IgD-negative memory B cell (primary cell): ENCODE measurements around the gene C2orf78. TPM values are rescaled to one million over a fixed set of nuclear protein-coding genes. Genes with fewer than 3 reads are reported as not detected.

Experiments used
- H3K27ac Mint-ChIP-seq, 3 donors: one replicate each; pipeline ENCODE4 v1.8.0; 2020 to 2022; ENCODE audit warnings: mild to moderate bottlenecking in 3 of 3, mixed read lengths in 3 of 3, moderate library complexity in 1 of 3
- H3K27me3 Mint-ChIP-seq: one replicate; pipeline ENCODE4 v1.8.0; 2021; ENCODE audit warnings: mixed read lengths
- H3K36me3 Mint-ChIP-seq: one replicate; pipeline ENCODE4 v1.8.0; 2020; ENCODE audit warnings: mild to moderate bottlenecking, mixed read lengths
- H3K4me1 Mint-ChIP-seq, 3 donors: one replicate each; pipeline ENCODE4 v1.8.0; 2020 to 2022; ENCODE audit warnings: mixed read lengths in 3 of 3, mild to moderate bottlenecking in 1 of 3
- H3K4me3 Mint-ChIP-seq, 4 donors: one replicate each; pipeline ENCODE4 v1.8.0; 2020 to 2022; ENCODE audit warnings: mild to moderate bottlenecking in 4 of 4, mixed read lengths in 4 of 4, moderate library complexity in 3 of 4
- H3K9me3 Mint-ChIP-seq, 3 donors: one replicate each; pipeline ENCODE4 v1.8.0; 2020 to 2021; ENCODE audit warnings: mixed read lengths in 3 of 3, mild to moderate bottlenecking in 1 of 3
- polyA plus RNA-seq: library from polyadenylated mRNA; unstranded; fragments of 300-500 nt; fragmentation: Illumina TruSeq; gene quantifications from one replicate; pipeline ENCODE4 v1.2.3, GENCODE V29; 2021

Gene C2orf78
- polyA plus RNA-seq, 1 donor from 2014 or later, result not detected

GRCh38 chr2:73822276-73822675, 38.3 kb downstream of the C2orf78 start:
- Mint-ChIP-seq H3K9me3 (no peaks in the 10 kb centered on the region), H3K36me3 (no peaks in the 10 kb centered on the region), H3K4me3 (no peak overlapping the region), H3K27ac (no peak overlapping the region), H3K4me1 (peaks cover 8 to 26% (median 13%) of the 10 kb centered on the region in 3 donors), H3K27me3 (no peaks in the 10 kb centered on the region)

- H3K4me1 Mint-ChIP-seq, result peaks cover 14 to 32% (median 15%) of the 10 kb centered on the region in 3 donors
Measured at GRCh38 chr2:73822991-73823390, 39.0 kb downstream of the C2orf78 start.

GRCh38 chr2:73823416-73823815, 39.4 kb downstream of the C2orf78 start:
- no peaks in the 10 kb centered on the region for H3K9me3 Mint-ChIP-seq
- H3K36me3 Mint-ChIP-seq, result no peaks in the 10 kb centered on the region
- no peak overlapping the region for H3K27ac Mint-ChIP-seq
- peak overlapping the region in 1 of 4 donors; percentile 16 for H3K4me3 Mint-ChIP-seq
- no peaks in the 10 kb centered on the region for H3K27me3 Mint-ChIP-seq
- H3K4me1 Mint-ChIP-seq, result peaks cover 14 to 33% (median 15%) of the 10 kb centered on the region in 3 donors

More at GRCh38 chr2:73822991-73823390, 39.0 kb downstream of the C2orf78 start:
- Mint-ChIP-seq H3K36me3 (no peaks in the 10 kb centered on the region), H3K9me3 (no peaks in the 10 kb centered on the region), H3K27ac (no peak overlapping the region), H3K27me3 (no peaks in the 10 kb centered on the region), H3K4me3 (peak overlapping the region in 1 of 4 donors; percentile 16)

GRCh38 chr2:73823916-73824523, 40.0 kb downstream of the C2orf78 start:
- Mint-ChIP-seq H3K27me3 (no peaks in the 10 kb centered on the region), H3K36me3 (no peaks in the 10 kb centered on the region), H3K4me1 (peaks cover 18 to 37% (median 19%) of the 10 kb centered on the region in 3 donors), H3K27ac (peak overlapping the region in 1 of 3 donors; percentile 17), H3K4me3 (peak overlapping the region in 1 of 4 donors; percentile 79), H3K9me3 (no peaks in the 10 kb centered on the region)

- peaks cover 26 to 50% (median 27%) of the 10 kb centered on the region in 3 donors for H3K4me1 Mint-ChIP-seq
- H3K27me3 Mint-ChIP-seq, result no peaks in the 10 kb centered on the region
- no peak overlapping the region for H3K27ac Mint-ChIP-seq
- H3K36me3 Mint-ChIP-seq, result no peaks in the 10 kb centered on the region
- no peaks in the 10 kb centered on the region for H3K9me3 Mint-ChIP-seq
- H3K4me3 Mint-ChIP-seq, result peak overlapping the region in 1 of 4 donors; percentile 62
Measured at GRCh38 chr2:73825408-73825807, 41.4 kb downstream of the C2orf78 start.

- Mint-ChIP-seq H3K36me3 (no peaks in the 10 kb centered on the region), H3K4me3 (peak overlapping the region in 3 of 4 donors; percentile 47 to 84 (median 82)), H3K27ac (peak overlapping the region in 1 of 3 donors; percentile 29), H3K9me3 (no peaks in the 10 kb centered on the region), H3K4me1 (peaks cover 23 to 51% (median 29%) of the 10 kb centered on the region in 3 donors), H3K27me3 (no peaks in the 10 kb centered on the region)
Measured at GRCh38 chr2:73827018-73827417, 43.0 kb downstream of the C2orf78 start.

- peak overlapping the region in 1 of 3 donors; percentile 99 for H3K27ac Mint-ChIP-seq
- peaks cover 5% of the 10 kb centered on the region for H3K36me3 Mint-ChIP-seq
- H3K27me3 Mint-ChIP-seq, result no peaks in the 10 kb centered on the region
- H3K4me1 Mint-ChIP-seq, result peaks cover 17 to 51% (median 30%) of the 10 kb centered on the region in 3 donors
- H3K4me3 Mint-ChIP-seq, result peak overlapping the region; percentile 84 to 99 (median 97)
- H3K9me3 Mint-ChIP-seq, result peaks cover 0 to 4% (median 4%) of the 10 kb centered on the region in 3 donors
Measured at GRCh38 chr2:73827660-73828388, 43.8 kb downstream of the C2orf78 start.

- Mint-ChIP-seq H3K36me3 (peaks cover 5% of the 10 kb centered on the region), H3K4me3 (peak overlapping the region; percentile 87 to 99 (median 97)), H3K27ac (peak overlapping the region; percentile 75 to 99 (median 97)), H3K27me3 (no peaks in the 10 kb centered on the region), H3K9me3 (peaks cover 0 to 5% (median 4%) of the 10 kb centered on the region in 3 donors), H3K4me1 (peaks cover 15 to 45% (median 30%) of the 10 kb centered on the region in 3 donors)
Measured at GRCh38 chr2:73828389-73828817, 44.4 kb downstream of the C2orf78 start.

- H3K27ac Mint-ChIP-seq, result peak within 1 kb of the TSS; percentile 75 to 99 (median 97)
- peak within 1 kb of the TSS; percentile 87 to 99 (median 97) for H3K4me3 Mint-ChIP-seq
- H3K4me1 Mint-ChIP-seq, result peaks cover 15 to 43% (median 30%) of the 10 kb centered on the region in 3 donors
- H3K9me3 Mint-ChIP-seq, result peaks cover 0 to 5% (median 4%) of the 10 kb centered on the region in 3 donors
- peaks cover 5% of the 10 kb centered on the region for H3K36me3 Mint-ChIP-seq
- no peaks in the 10 kb centered on the region for H3K27me3 Mint-ChIP-seq
Measured at GRCh38 chr2:73828818-73829570, 45.0 kb downstream of the C2orf78 start, which contains the start of gene STAMBP. Gene STAMBP (plus strand): TSS chr2:73828961. CDS start chr2:73830857, 1,896 bp downstream.

GRCh38 chr2:73830871-73831401, 47.0 kb downstream of the C2orf78 start:
- no peaks in the 10 kb centered on the region for H3K27me3 Mint-ChIP-seq
- H3K4me3 Mint-ChIP-seq, result peak overlapping the region in 1 of 4 donors; percentile 87
- peaks cover 8% of the 10 kb centered on the region for H3K36me3 Mint-ChIP-seq
- peak overlapping the region in 1 of 3 donors; percentile 9 for H3K27ac Mint-ChIP-seq
- peaks cover 15 to 37% (median 34%) of the 10 kb centered on the region in 3 donors for H3K4me1 Mint-ChIP-seq
- H3K9me3 Mint-ChIP-seq, result peaks cover 0 to 5% (median 4%) of the 10 kb centered on the region in 3 donors

- Mint-ChIP-seq H3K9me3 (peaks cover 0 to 5% (median 4%) of the 10 kb centered on the region in 3 donors), H3K36me3 (peaks cover 8% of the 10 kb centered on the region), H3K27me3 (no peaks in the 10 kb centered on the region), H3K4me3 (peak overlapping the region in 1 of 4 donors; percentile 11), H3K4me1 (peaks cover 14 to 38% (median 29%) of the 10 kb centered on the region in 3 donors), H3K27ac (no peak overlapping the region)
Measured at GRCh38 chr2:73832930-73833329, 48.9 kb downstream of the C2orf78 start.

GRCh38 chr2:73836141-73836943, 52.4 kb downstream of the C2orf78 start:
- Mint-ChIP-seq H3K27ac (no peak overlapping the region), H3K4me1 (peaks cover 3 to 30% (median 15%) of the 10 kb centered on the region in 3 donors), H3K27me3 (no peaks in the 10 kb centered on the region), H3K9me3 (peaks cover 0 to 5% (median 4%) of the 10 kb centered on the region in 3 donors), H3K4me3 (no peak overlapping the region), H3K36me3 (peaks cover 8% of the 10 kb centered on the region)

GRCh38 chr2:73837847-73838585, 54.0 kb downstream of the C2orf78 start:
- peak overlapping the region in 1 of 3 donors; percentile 18 for H3K27ac Mint-ChIP-seq
- peaks cover 3% of the 10 kb centered on the region for H3K36me3 Mint-ChIP-seq
- H3K9me3 Mint-ChIP-seq, result no peaks in the 10 kb centered on the region
- H3K4me3 Mint-ChIP-seq, result no peak overlapping the region
- H3K27me3 Mint-ChIP-seq, result no peaks in the 10 kb centered on the region
- H3K4me1 Mint-ChIP-seq, result peaks cover 1 to 24% (median 10%) of the 10 kb centered on the region in 3 donors
